Stimulated activated CD8-positive, alpha-beta memory T cell treated with anti-CD3 and anti-CD28 coated beads, Interleukin-15, amount 100 ng/mL, for 48 hours (primary cell): ENCODE data around the gene PKHD1.

Experiments
- DNase-seq, 2 donors: peaks; one replicate each; pipeline ENCODE4 v3.0.0-alpha.2; 2020; ENCODE audit warnings: low read depth in 2 of 2

The PKHD1 gene

DNA sequence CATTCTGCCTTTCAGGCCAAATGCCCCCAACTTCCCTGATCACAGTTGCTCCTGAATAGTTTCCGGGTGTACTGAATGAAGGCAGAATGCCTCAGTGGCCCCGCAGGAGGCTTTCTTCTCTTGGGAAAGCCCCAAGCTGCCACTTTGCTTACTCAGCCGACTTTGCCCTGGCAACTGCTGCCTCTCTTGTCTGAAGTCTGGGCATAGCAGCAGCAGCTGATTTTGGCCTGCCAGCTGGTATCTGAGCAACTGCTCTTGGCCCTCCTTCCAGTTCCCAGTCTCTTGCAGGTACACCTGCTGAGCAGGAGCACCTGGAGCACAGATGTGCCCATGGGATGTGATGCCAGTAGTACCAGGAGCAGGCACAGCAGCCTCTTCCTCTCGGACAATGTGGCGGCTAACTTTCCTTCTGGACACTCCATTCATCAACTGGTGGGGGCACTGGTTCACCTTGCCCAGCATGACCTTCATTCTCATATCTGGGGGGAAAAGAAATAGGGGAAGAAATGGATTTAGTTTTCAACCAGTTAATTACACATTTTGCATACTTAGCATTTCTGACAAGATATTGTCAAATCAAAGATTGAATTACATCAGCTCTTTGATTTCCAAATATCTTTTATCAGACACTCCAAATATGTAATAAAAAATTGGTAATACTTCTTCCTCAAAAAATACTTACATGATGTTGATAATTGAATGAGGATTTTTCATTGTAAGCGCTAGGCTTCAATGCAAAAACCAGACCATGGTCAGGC, 468.2 kb downstream of the PKHD1 start:
- no peak for DNase-seq

GRCh38 chr6:51618563-51618962, 468.9 kb downstream of the PKHD1 start:
- no peak for DNase-seq

- DNase-seq = no peak
Observed at GRCh38 chr6:51617751-51618150, 469.7 kb downstream of the PKHD1 start.

GRCh38 chr6:51616243-51616642, 471.2 kb downstream of the PKHD1 start:
- DNase-seq = no peak

DNA sequence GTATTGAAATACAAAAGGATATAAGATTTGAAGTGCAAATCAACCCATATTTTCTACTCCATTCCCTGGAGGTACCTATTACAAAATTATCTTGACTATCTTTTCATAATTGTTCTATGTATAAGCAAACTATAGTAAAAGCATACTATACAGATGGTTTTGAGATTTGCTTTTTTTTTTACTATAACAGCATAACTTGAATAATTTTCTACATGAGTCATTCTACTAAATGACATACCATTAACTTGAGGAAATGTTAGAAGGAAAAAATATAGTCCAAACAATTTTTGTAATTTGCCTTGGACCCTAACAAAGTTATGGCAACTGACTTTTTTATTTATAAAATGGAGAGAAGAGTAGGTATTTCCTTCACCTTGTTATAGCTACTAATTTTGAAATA, 472.7 kb downstream of the PKHD1 start:
- no peak for DNase-seq

DNA sequence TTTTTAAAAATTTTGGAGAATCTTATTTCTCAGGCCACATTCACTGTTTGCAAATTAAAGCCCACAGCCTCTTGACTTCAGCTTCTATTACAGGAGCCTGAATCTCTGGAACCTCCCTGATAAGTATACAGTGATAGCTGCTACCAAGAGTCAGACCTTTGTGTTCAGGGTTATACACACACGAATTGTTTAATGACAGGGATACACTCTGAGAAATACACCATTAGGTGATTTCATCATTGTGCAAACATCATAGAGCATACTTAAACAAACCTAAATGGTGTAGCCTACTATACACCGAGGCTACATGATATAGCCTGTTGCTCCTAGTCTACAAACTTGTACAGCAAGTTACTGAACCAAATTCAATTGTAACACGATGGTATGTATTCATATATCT, 473.9 kb downstream of the PKHD1 start:
- no peak for DNase-seq

GRCh38 chr6:51608932-51609331, 478.5 kb downstream of the PKHD1 start:
- no peak for DNase-seq

GRCh38 chr6:51608383-51608782, 479.0 kb downstream of the PKHD1 start:
- no peak for DNase-seq

DNA sequence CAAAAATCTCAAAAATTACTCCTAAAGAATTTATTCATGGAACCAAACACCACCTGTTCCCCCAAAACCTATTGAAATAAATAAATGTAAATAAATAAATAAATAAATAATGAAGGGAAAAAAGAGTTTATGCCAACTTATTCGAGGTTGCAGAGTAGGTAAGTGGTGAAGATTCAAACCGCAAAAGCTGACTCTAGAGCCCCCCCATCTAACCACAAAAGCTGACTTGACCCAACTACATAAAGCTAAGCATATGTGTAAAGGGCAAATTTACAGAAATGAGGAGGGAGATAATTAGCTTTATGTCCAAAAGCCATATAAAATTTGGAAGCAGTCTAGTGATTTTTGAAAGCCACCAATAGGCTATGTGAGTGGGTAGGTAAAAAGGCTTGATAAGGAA, 486.9 kb downstream of the PKHD1 start:
- DNase-seq = no peak

GRCh38 chr6:51598171-51598570, 489.2 kb downstream of the PKHD1 start:
- DNase-seq = no peak

- DNase-seq = no peak
Observed at GRCh38 chr6:51594981-51595380, 492.4 kb downstream of the PKHD1 start.

DNA sequence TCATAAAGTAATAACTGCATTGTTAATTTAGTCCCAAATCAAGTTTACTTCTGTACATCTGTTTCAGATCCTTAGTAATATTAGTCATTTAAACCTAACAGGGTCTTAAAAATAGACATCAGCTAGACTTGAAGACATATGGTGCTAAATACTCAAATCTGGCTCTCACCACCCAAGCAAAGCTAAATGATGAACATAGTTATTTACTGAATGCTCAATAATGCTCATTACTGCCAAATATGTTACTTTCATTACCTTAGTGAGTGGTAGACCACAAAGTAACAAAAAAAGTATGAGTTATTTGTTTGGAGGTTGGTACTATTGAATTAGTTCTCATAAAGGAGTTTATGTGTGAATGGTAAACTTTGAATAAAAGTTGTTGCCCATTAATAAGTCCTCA, 502.1 kb downstream of the PKHD1 start:
- no peak for DNase-seq

DNA sequence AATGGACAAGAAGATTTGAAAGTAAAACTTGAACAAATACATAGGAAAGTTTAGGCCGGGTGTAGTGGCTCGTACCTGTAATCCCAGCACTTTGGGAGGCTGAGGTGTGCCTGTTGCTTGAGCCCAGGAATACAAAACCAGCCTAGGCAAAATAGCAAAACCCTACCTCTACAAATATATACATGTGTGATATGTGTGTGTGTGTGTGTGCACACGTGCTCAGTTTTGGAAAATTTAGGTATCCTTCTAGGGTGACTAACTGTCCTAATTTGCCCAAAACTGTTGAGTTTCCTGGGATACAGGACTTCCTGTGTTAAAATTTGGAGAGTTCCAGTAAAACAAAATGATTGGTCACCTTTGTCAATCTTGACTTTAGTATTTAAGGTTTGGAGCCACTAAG, 503.2 kb downstream of the PKHD1 start:
- DNase-seq = no peak

DNA sequence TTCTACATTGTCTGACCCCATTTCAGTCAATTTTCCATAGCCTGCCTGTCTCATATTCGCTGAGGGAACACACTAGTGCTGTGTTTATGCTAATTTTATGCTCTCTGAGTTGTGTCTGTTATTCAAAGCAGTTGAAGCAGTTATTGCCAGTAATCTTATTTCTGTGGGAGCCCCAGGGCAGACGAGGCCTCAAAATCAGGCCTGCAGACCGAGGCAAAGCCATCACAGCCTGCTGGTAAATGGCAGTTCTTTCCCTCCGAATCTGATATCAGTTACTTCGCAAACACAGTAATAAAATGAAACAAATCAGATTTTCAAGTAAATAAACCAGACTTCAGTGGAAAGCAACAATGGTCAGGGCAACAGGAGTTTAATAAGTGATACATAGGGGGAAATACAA, 508.4 kb downstream of the PKHD1 start:
- DNase-seq = no peak

DNA sequence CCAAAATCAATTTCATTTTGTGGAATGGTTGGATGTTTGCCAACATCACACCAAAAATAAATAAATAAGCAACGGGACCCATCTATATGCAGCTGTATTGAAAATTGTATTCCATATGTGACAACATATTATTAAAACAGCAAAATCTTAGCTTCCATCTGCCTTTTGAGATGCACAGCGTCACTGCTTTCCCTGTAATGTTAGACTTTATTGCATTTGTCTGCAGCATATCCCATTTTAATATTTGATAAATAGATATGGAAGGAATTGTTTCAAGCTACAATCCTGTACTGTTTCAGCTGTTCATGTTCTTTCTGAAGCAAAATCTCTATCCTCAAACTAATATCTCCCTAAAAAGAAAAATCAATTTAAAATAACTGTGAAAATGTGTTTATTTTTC, 509.1 kb downstream of the PKHD1 start:
- DNase-seq = no peak

GRCh38 chr6:51574040-51574439, 513.4 kb downstream of the PKHD1 start:
- no peak for DNase-seq

DNA sequence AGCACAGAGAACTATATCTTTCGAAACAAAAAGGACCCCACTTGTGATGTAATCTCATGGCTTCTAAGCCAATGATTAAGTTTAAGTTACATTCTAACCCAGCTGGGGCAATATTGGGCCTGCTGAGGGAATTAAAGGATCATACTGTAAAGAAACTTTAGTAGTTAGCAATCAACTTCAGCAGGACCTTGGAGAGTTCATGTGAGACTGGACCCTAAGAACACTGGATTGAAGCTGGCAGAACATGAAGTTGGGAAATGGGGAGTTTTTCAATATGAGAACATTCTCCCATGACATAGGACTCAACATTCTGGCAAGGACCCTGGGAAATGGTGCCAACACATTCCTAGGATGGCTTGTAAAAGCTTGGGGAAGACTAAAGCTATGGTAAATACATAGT, 516.2 kb downstream of the PKHD1 start:
- DNase-seq = no peak

- DNase-seq = no peak
Observed at GRCh38 chr6:51570168-51570921, 517.1 kb downstream of the PKHD1 start.

DNA sequence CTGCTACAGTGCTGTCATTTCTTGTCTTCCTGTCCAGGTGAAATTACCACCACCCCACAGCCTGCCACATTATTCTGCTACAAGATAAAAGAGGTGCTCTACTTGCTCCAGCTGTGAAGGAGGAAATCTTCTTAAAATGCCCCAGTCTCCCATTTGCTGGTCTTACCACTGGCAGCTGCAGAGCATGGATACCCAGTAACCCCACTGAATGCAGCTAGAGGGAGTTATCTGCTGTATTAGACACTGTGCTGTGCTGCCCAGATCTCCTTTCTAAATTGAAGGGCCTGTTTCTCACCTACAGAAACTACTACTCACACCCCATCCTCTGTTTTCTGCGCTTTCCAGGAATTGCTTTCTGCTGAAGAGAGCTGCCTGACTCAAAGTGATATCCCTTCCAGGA, 517.8 kb downstream of the PKHD1 start:
- DNase-seq = no peak

GRCh38 chr6:51568771-51569170, 518.6 kb downstream of the PKHD1 start:
- no peak for DNase-seq

GRCh38 chr6:51565472-51565871, 521.9 kb downstream of the PKHD1 start:
- DNase-seq = no peak
